ENCODE data around the gene HPX.
A peak's percentile ranks its signal among the peaks of the same experiment; 100 is the strongest.

HPX gene

GRCh38 chr11:6476571-6476970, 35.8 kb upstream of the HPX start:
- Histone ChIP-seq H4K8ac (ENCODE audit: low read depth, low read length) (no peak overlapping the region), H3K4me1 (ENCODE audit: control insufficient read depth in 1 of 2, insufficient read depth in 2 of 2, low read length in 2 of 2) (peaks cover 15 to 19% of the 10 kb centered on the region in 2 experiments), H3K9me3 (ENCODE audit: insufficient read depth, low read depth, low read length) (no peaks in the 10 kb centered on the region), H3K79me1 (ENCODE audit: low read length) (peaks cover 18% of the 10 kb centered on the region), H3K18ac (ENCODE audit: low read length) (no peak overlapping the region), H3K4me2 (ENCODE audit: low read length) (no peak overlapping the region), H2BK12ac (ENCODE audit: low read length) (no peak overlapping the region), H4K91ac (ENCODE audit: low read depth, low read length) (no peak overlapping the region), H3K9ac (ENCODE audit: low read length) (no peak overlapping the region), H2BK5ac (ENCODE audit: low read depth, low read length, poor library complexity) (no peak overlapping the region), H4K12ac (ENCODE audit: low read depth, low read length) (no peak overlapping the region), H2AK5ac (ENCODE audit: low read length) (no peak overlapping the region), H3K79me2 (ENCODE audit: control insufficient read depth, insufficient read depth, low read length, poor library complexity) (peaks cover 17% of the 10 kb centered on the region), H2AFZ (ENCODE audit: insufficient read depth, low read length, poor library complexity) (no peak overlapping the region), H3K27me3 (ENCODE audit: insufficient read depth, low read length) (no peaks in the 10 kb centered on the region), H3K36me3 (ENCODE audit: control insufficient read depth in 1 of 2, insufficient read depth in 2 of 2, low read length in 2 of 2) (peaks cover 31 to 34% of the 10 kb centered on the region in 2 experiments), H3K27ac (ENCODE audit: low read depth, low read length) (no peak overlapping the region), H3K14ac (ENCODE audit: low read length) (no peak overlapping the region), H3K4me3 (ENCODE audit: low read depth, low read length) (no peak overlapping the region), H3K23ac (ENCODE audit: low read length) (no peak overlapping the region), H3K4ac (ENCODE audit: low read depth, low read length) (no peak overlapping the region), H2BK120ac (ENCODE audit: insufficient read depth, low read length, poor library complexity) (no peak overlapping the region)
- DNase-seq = no peak
- WGBS (ENCODE audit: extremely low coverage, insufficient coverage, insufficient read length) = no CpG with 5 or more reads among the region's 4 CpGs

GRCh38 chr11:6475936-6476335, 35.1 kb upstream of the HPX start:
- H3K4me3 ChIP-seq (ENCODE audit: low read depth, low read length) = no peak overlapping the region
- H3K23ac ChIP-seq (ENCODE audit: low read length) = no peak overlapping the region
- no peak overlapping the region for H4K12ac ChIP-seq (ENCODE audit: low read depth, low read length)
- no peak overlapping the region for H3K4me2 ChIP-seq (ENCODE audit: low read length)
- H3K4me1 ChIP-seq (ENCODE audit: control insufficient read depth in 1 of 2, insufficient read depth in 2 of 2, low read length in 2 of 2) = peaks cover 15 to 19% of the 10 kb centered on the region in 2 experiments
- H3K79me2 ChIP-seq (ENCODE audit: control insufficient read depth, insufficient read depth, low read length, poor library complexity) = peaks cover 13% of the 10 kb centered on the region
- H2BK120ac ChIP-seq (ENCODE audit: insufficient read depth, low read length, poor library complexity) = no peak overlapping the region
- H3K18ac ChIP-seq (ENCODE audit: low read length) = no peak overlapping the region
- H4K91ac ChIP-seq (ENCODE audit: low read depth, low read length) = no peak overlapping the region
- no peaks in the 10 kb centered on the region for H3K9me3 ChIP-seq (ENCODE audit: insufficient read depth, low read depth, low read length)
- H2AK5ac ChIP-seq (ENCODE audit: low read length) = no peak overlapping the region
- peak in 1 of 2 donors; percentile 25 for DNase-seq
- H3K14ac ChIP-seq (ENCODE audit: low read length) = no peak overlapping the region
- WGBS (ENCODE audit: extremely low coverage, insufficient coverage, insufficient read length) = no CpG with 5 or more reads among the region's 5 CpGs
- H3K36me3 ChIP-seq (ENCODE audit: control insufficient read depth in 1 of 2, insufficient read depth in 2 of 2, low read length in 2 of 2) = peaks cover 31 to 34% of the 10 kb centered on the region in 2 experiments
- H3K27me3 ChIP-seq (ENCODE audit: insufficient read depth, low read length) = no peaks in the 10 kb centered on the region
- no peak overlapping the region for H3K27ac ChIP-seq (ENCODE audit: low read depth, low read length)
- H3K9ac ChIP-seq (ENCODE audit: low read length) = no peak overlapping the region
- H4K8ac ChIP-seq (ENCODE audit: low read depth, low read length) = no peak overlapping the region
- no peak overlapping the region for H3K4ac ChIP-seq (ENCODE audit: low read depth, low read length)
- peaks cover 14% of the 10 kb centered on the region for H3K79me1 ChIP-seq (ENCODE audit: low read length)
- H2BK5ac ChIP-seq (ENCODE audit: low read depth, low read length, poor library complexity) = no peak overlapping the region
- no peak overlapping the region for H2BK12ac ChIP-seq (ENCODE audit: low read length)
- H2AFZ ChIP-seq (ENCODE audit: insufficient read depth, low read length, poor library complexity) = no peak overlapping the region

GRCh38 chr11:6474806-6475500, 34.2 kb upstream of the HPX start:
- H4K91ac ChIP-seq (ENCODE audit: low read depth, low read length) = no peak overlapping the region
- no peak overlapping the region for H2BK120ac ChIP-seq (ENCODE audit: insufficient read depth, low read length, poor library complexity)
- no peaks in the 10 kb centered on the region for H3K27me3 ChIP-seq (ENCODE audit: insufficient read depth, low read length)
- WGBS (ENCODE audit: extremely low coverage, insufficient coverage, insufficient read length) = no CpG with 5 or more reads among the region's 3 CpGs
- peak overlapping the region; percentile 13 for H4K12ac ChIP-seq (ENCODE audit: low read depth, low read length)
- no peak overlapping the region for H4K8ac ChIP-seq (ENCODE audit: low read depth, low read length)
- H3K4me1 ChIP-seq (ENCODE audit: control insufficient read depth in 1 of 2, insufficient read depth in 2 of 2, low read length in 2 of 2) = peaks cover 11 to 14% of the 10 kb centered on the region in 2 experiments
- no peak overlapping the region for H3K18ac ChIP-seq (ENCODE audit: low read length)
- peaks cover 31 to 34% of the 10 kb centered on the region in 2 experiments for H3K36me3 ChIP-seq (ENCODE audit: control insufficient read depth in 1 of 2, insufficient read depth in 2 of 2, low read length in 2 of 2)
- H2AK5ac ChIP-seq (ENCODE audit: low read length) = no peak overlapping the region
- no peak overlapping the region for H3K4ac ChIP-seq (ENCODE audit: low read depth, low read length)
- no peaks in the 10 kb centered on the region for H3K9me3 ChIP-seq (ENCODE audit: insufficient read depth, low read depth, low read length)
- no peak overlapping the region for H2BK12ac ChIP-seq (ENCODE audit: low read length)
- H3K9ac ChIP-seq (ENCODE audit: low read length) = no peak overlapping the region
- H3K79me2 ChIP-seq (ENCODE audit: control insufficient read depth, insufficient read depth, low read length, poor library complexity) = peaks cover 7% of the 10 kb centered on the region
- no peak overlapping the region for H3K4me2 ChIP-seq (ENCODE audit: low read length)
- no peak overlapping the region for H3K23ac ChIP-seq (ENCODE audit: low read length)
- H3K14ac ChIP-seq (ENCODE audit: low read length) = no peak overlapping the region
- no peak overlapping the region for H2AFZ ChIP-seq (ENCODE audit: insufficient read depth, low read length, poor library complexity)
- H3K4me3 ChIP-seq (ENCODE audit: low read depth, low read length) = no peak overlapping the region
- H3K79me1 ChIP-seq (ENCODE audit: low read length) = peaks cover 11% of the 10 kb centered on the region
- DNase-seq = peak; percentile 40 to 44
- no peak overlapping the region for H2BK5ac ChIP-seq (ENCODE audit: low read depth, low read length, poor library complexity)
- no peak overlapping the region for H3K27ac ChIP-seq (ENCODE audit: low read depth, low read length)

GRCh38 chr11:6474413-6474792, 33.6 kb upstream of the HPX start:
- H3K4me3 ChIP-seq (ENCODE audit: low read depth, low read length) = peak overlapping the region; percentile 67
- no peaks in the 10 kb centered on the region for H3K27me3 ChIP-seq (ENCODE audit: insufficient read depth, low read length)
- H3K4ac ChIP-seq (ENCODE audit: low read depth, low read length) = no peak overlapping the region
- peaks cover 7% of the 10 kb centered on the region for H3K79me2 ChIP-seq (ENCODE audit: control insufficient read depth, insufficient read depth, low read length, poor library complexity)
- peak overlapping the region; percentile 81 for H2BK120ac ChIP-seq (ENCODE audit: insufficient read depth, low read length, poor library complexity)
- H3K9me3 ChIP-seq (ENCODE audit: insufficient read depth, low read depth, low read length) = no peaks in the 10 kb centered on the region
- H3K79me1 ChIP-seq (ENCODE audit: low read length) = peaks cover 11% of the 10 kb centered on the region
- H3K4me1 ChIP-seq (ENCODE audit: control insufficient read depth in 1 of 2, insufficient read depth in 2 of 2, low read length in 2 of 2) = peaks cover 11 to 14% of the 10 kb centered on the region in 2 experiments
- H2AK5ac ChIP-seq (ENCODE audit: low read length) = no peak overlapping the region
- H3K23ac ChIP-seq (ENCODE audit: low read length) = no peak overlapping the region
- H4K8ac ChIP-seq (ENCODE audit: low read depth, low read length) = peak overlapping the region; percentile 78
- no peak overlapping the region for H2BK12ac ChIP-seq (ENCODE audit: low read length)
- H2AFZ ChIP-seq (ENCODE audit: insufficient read depth, low read length, poor library complexity) = peak overlapping the region; percentile 85
- no CpG with 5 or more reads among the region's 7 CpGs for WGBS (ENCODE audit: extremely low coverage, insufficient coverage, insufficient read length)
- H3K27ac ChIP-seq (ENCODE audit: low read depth, low read length) = peak overlapping the region; percentile 94
- H3K18ac ChIP-seq (ENCODE audit: low read length) = peak overlapping the region; percentile 35
- H3K4me2 ChIP-seq (ENCODE audit: low read length) = peak overlapping the region; percentile 92
- H3K14ac ChIP-seq (ENCODE audit: low read length) = peak overlapping the region; percentile 88
- H2BK5ac ChIP-seq (ENCODE audit: low read depth, low read length, poor library complexity) = peak overlapping the region; percentile 92
- peak overlapping the region; percentile 82 for H4K91ac ChIP-seq (ENCODE audit: low read depth, low read length)
- H4K12ac ChIP-seq (ENCODE audit: low read depth, low read length) = peak overlapping the region; percentile 93
- peaks cover 30 to 31% of the 10 kb centered on the region in 2 experiments for H3K36me3 ChIP-seq (ENCODE audit: control insufficient read depth in 1 of 2, insufficient read depth in 2 of 2, low read length in 2 of 2)
- H3K9ac ChIP-seq (ENCODE audit: low read length) = peak overlapping the region; percentile 65
- no peak for DNase-seq

Data from trophoblast cell (in vitro differentiated cells and primary cell).